ENCODE data around the gene AGGF1.
"Not testable (repeated sequence)": the region's sequence is repeated elsewhere in the genome, so short reads cannot be mapped to it uniquely, and the experiment has no call there.

Gene AGGF1, protein sequence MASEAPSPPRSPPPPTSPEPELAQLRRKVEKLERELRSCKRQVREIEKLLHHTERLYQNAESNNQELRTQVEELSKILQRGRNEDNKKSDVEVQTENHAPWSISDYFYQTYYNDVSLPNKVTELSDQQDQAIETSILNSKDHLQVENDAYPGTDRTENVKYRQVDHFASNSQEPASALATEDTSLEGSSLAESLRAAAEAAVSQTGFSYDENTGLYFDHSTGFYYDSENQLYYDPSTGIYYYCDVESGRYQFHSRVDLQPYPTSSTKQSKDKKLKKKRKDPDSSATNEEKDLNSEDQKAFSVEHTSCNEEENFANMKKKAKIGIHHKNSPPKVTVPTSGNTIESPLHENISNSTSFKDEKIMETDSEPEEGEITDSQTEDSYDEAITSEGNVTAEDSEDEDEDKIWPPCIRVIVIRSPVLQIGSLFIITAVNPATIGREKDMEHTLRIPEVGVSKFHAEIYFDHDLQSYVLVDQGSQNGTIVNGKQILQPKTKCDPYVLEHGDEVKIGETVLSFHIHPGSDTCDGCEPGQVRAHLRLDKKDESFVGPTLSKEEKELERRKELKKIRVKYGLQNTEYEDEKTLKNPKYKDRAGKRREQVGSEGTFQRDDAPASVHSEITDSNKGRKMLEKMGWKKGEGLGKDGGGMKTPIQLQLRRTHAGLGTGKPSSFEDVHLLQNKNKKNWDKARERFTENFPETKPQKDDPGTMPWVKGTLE

DNA sequence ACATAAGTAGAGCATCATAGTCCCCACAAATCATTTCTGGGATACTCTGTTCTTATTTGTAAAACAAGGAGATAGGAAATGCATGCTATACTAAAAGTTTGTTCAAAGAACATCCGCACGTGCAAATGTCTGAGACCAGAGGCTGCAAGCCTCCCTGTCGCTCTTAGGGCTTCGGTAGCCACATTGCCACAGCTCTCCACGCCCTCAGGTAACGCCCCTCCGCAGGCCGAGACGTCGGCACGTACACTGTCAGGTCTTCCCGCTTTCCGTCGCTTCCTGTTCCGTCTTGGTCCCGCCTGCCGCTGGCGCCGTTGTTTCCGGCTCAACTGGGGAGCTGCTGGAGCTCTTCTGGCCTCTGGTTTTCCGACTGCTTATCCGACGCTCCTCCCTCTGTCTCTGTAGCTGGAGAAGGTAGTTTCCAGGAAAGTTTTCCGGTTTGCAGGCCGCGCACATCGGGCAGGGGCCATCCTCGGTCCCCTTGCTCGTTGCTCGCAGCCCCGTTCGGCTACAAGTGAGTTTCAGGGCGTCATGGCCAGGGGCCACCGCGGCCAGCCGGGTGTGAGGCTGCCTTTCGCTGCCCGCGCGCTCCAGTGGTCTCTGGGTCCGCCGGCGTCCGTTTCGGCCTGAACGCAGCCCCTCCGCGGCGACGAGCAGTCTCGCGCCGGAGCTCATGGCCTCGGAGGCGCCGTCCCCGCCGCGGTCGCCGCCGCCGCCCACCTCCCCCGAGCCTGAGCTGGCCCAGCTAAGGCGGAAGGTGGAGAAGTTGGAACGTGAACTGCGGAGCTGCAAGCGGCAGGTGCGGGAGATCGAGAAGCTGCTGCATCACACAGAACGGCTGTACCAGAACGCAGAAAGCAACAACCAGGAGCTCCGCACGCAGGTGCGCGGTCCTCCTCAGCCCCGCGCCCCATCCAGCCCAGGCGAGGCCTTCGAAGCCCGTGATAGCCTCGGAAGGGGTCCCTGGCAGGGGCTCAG lies at the start of gene AGGF1:
Gene AGGF1 (plus strand): TSS at position 308 of the 975 bp plus-strand sequence. CDS start 363 bp downstream, at position 671.
- DNase-seq (ENCODE audit: low read depth in 3 of 3): peak; percentile 76 to 81 (median 77)

GRCh38 chr5:76980518-76981144 lies 49.6 kb upstream of the AGGF1 start:
- no peak for DNase-seq (ENCODE audit: low read depth in 3 of 3)

DNA sequence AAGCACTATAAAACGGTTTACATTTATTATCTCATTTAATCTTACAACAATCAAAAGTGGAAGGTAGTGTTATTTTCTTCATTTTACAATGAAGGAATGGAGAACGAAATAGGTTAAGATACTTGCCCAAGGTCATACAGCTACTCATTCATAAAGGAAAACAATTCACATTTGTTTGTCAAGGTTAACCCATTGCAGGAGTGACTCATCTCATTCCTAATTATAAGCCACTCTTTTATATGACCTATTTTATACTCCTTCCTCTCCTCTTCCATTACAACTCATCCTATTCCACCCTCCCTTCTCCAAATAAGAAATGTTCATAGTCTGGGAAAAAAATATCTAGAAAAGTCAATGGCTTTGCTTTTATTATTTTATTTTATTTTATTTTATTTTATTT lies 47.8 kb upstream of the AGGF1 start:
- no peak for DNase-seq (ENCODE audit: low read depth in 3 of 3)

DNA sequence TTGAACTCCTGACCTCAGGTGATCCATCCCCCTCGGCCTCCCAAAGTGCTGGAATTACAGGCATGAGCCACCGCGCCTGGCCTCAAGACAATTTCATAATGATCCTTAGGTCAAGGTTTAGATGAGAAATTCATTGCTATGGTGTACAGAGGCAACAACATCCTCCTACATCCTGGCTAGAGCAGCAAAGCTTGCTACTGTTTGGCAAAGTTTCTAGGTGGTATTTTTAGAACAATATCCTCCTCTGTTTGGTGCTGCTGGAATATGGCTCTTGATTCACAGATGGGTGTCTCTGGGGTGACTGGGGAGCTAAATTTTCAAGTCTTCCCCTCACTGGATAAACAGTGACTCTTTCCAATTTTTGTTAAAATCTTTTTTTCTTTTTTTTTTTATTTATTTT lies 46.7 kb upstream of the AGGF1 start:
- DNase-seq (ENCODE audit: low read depth in 3 of 3): no peak

DNA sequence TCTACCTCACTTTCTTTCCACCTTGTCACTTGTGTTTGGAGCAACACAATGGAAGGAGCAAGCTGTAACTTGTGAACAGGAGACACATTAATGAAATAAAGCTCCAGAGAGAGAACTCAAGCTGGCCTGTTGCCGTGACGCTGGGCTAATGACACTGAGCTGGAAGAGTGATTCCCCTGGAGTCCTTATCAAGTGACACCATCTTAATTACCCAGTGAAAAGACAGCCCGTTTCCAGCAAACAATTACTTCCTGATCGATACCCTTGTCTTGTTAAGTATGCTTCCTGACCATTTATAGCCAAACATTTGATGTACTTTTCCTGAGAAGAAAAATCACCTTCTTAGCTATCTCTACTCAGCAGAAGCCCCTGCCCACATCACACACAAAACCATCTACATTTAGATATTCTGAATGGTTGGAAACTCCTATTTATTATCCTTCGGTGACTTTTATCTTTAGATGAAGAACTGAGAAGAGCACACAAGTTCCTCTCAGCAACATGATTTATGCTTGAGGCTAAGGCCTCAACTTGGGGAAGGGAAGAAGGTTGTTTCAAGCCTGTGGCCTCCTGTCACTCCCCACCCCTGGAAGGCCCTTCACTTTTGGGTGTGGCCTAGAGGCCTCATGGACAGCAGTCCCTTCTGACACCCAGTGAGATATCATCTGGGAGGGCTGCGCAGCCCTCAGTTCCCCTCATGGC lies 43.2 kb upstream of the AGGF1 start:
- DNase-seq (ENCODE audit: low read depth in 3 of 3): no peak

GRCh38 chr5:76990899-76991459 lies 39.2 kb upstream of the AGGF1 start:
- DNase-seq (ENCODE audit: low read depth in 3 of 3): no peak

DNA sequence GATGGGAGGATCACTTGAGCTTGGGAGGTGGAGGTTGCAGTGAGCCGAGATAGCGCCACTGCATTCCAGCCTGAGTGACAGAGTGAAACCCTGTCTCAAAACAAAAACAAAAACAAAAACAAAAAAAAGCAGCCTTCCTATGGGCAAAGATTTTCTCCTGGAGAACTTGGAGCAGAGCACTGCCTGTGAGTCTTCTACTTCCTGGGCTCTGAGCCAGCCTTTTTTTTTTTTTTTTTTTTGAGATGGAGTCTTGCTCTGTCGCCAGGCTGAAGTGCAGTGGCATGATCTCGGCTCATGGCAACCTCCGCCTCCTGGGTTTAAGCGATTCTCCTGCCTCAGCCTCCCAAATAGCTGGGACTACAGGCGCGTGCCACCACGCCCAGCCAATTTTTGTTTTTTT lies 36.8 kb upstream of the AGGF1 start:
- not testable (repeated sequence) for DNase-seq (ENCODE audit: low read depth in 3 of 3)

DNA sequence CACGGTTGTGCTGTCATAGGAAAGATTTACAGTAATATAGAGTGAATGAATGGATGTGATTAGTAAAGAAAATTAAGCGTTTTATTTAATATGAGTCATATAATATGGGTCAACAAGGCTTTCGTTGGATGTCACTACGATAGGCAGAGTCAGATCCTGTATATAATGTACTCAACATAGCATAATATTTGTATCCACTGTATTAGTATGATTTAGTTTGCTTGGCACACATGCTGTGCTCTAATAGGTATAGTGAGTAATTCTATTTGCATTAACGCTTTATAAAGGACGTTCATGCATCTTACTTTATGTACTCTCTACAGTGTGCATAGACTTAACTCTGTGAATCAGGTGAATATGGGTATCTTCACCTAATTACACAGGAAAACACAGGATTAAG lies 35.9 kb upstream of the AGGF1 start:
- DNase-seq (ENCODE audit: low read depth in 3 of 3): no peak

GRCh38 chr5:76998251-76998650 lies 32.0 kb upstream of the AGGF1 start:
- DNase-seq (ENCODE audit: low read depth in 3 of 3): not testable (repeated sequence)

GRCh38 chr5:76999451-76999850 lies 30.8 kb upstream of the AGGF1 start:
- no peak for DNase-seq (ENCODE audit: low read depth in 3 of 3)

GRCh38 chr5:77003246-77003645 lies 27.0 kb upstream of the AGGF1 start:
- no peak for DNase-seq (ENCODE audit: low read depth in 3 of 3)

GRCh38 chr5:77006124-77006523 lies 24.1 kb upstream of the AGGF1 start:
- no peak for DNase-seq (ENCODE audit: low read depth in 3 of 3)

DNA sequence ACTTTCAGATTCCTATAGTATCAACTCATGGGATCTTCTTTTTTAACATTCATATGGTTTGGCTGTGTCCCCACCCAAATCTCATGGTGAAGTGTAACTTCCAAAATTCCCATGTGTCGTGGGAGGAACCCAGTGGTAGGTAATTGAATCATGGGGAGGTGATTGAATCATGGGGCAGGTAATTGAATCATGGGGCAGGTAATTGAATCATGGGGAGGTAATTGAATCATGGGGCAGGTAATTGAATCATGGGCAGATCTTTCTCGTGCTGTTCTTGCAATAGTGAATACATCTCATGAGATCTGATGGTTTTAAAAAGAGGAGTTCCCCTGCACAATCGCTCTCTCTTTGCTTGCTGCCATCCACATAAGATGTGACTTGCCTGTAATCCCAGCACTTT lies 21.8 kb upstream of the AGGF1 start:
- no peak for DNase-seq (ENCODE audit: low read depth in 3 of 3)

- no peak for DNase-seq (ENCODE audit: low read depth in 3 of 3)
Observed at GRCh38 chr5:77010243-77010642, 20.0 kb upstream of the AGGF1 start.

DNA sequence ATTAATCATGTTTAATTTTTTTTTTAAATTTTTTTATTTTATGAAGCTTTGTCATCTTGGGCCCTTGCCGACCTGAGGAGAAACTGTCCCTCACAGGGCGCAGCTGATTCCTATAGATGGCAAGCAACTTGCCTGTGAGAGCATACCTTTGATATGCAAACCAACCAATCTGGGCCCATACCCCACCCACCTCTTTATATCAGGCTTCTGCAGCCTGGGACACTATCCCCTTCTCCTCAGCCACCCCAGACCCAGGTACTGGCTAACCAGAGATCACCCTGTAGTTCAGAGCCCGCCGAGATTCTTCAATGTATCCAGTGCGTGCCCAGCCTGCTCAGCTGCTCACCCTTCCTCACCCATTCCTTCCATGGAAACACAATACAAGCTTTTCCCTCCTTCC lies 18.7 kb upstream of the AGGF1 start:
- no peak for DNase-seq (ENCODE audit: low read depth in 3 of 3)

DNA sequence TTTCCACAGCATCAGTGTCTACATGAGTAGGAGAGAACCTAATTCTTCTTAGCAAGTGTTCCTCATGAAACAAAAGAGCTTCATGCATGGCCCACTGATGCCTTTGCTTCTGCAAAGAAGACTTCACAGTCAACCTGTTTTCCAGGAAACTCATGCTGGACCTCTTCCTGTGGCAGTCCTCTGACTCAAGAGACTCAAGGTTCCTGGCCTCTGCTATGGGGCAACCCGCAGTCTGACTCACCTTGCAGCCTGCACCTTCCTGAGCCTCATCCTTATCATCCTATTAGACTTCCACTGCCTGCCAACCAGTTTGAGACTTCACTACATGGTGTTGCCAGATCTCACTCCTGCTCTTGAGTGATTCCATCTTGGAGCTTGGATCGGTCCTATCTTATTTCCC lies 17.6 kb upstream of the AGGF1 start:
- no peak for DNase-seq (ENCODE audit: low read depth in 3 of 3)

- DNase-seq (ENCODE audit: low read depth in 3 of 3): no peak
Observed at GRCh38 chr5:77015938-77016569, 14.2 kb upstream of the AGGF1 start.

- no peak for DNase-seq (ENCODE audit: low read depth in 3 of 3)
Observed at GRCh38 chr5:77016962-77017361, 13.2 kb upstream of the AGGF1 start.

DNA sequence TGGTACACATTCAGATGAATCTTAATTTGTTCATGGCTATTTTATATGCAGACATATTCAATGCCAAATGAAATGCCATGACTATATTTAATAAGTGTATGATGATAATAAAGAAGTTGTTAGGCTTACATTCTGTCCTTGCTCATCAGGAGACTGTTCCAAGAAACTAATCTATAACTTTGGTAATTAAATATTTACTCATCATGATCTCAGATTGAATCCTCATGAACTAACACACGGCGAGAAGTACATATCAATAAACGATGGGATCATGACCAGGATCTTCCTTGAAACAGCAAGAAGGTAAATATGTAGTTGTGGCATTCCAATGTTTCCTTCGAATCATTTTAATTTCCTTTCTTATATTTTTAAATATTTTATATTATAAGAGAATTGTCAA lies 12.5 kb upstream of the AGGF1 start:
- DNase-seq (ENCODE audit: low read depth in 3 of 3): no peak
